Psoas muscle (tissue), 8 donors: ENCODE measurements around the gene PALLD. TPM values are rescaled to one million over a fixed set of nuclear protein-coding genes. Genes with fewer than 3 reads are reported as not detected.
A peak's percentile ranks its signal among the peaks of the same experiment; 100 is the strongest.

Experiments used
- ATAC-seq, 4 donors: fragments of 200-7000 bp; cut with Tn5 transposase; one replicate each; pipeline ENCODE4 v1.9.1; 2020; ENCODE audit warnings: moderate library complexity in 3 of 4, mild to moderate bottlenecking in 2 of 4
- DNase-seq, 2 donors: peaks; one replicate each; pipeline ENCODE4 v3.0.0-alpha.2; 2020
- H3K27ac ChIP-seq: fragments of 200-600 bp; one replicate; pipeline ENCODE4 v1.8.0; 2022
- H3K27me3 ChIP-seq, 3 donors: fragments of 200-600 bp in 1 of 3; one replicate each; pipeline versions ENCODE4 v1.6.1 to v1.8.0; 2013 to 2022; ENCODE audit warnings: low read length in 2 of 3, mild to moderate bottlenecking in 2 of 3, moderate library complexity in 1 of 3; ENCODE audit not compliant: insufficient read depth in 3 of 3
- H3K36me3 ChIP-seq, 2 donors: fragments of 200-600 bp in 1 of 2; one replicate each; pipeline versions ENCODE4 v1.6.1 to v1.8.0; 2013 to 2022; ENCODE audit warnings: low read depth in 1 of 2, mild to moderate bottlenecking in 1 of 2, moderate library complexity in 1 of 2; ENCODE audit not compliant: insufficient read depth in 1 of 2
- H3K4me1 ChIP-seq: fragments of 200-600 bp; one replicate; pipeline ENCODE4 v1.8.0; 2022
- H3K4me3 ChIP-seq: fragments of 200-600 bp; one replicate; pipeline ENCODE4 v1.8.0; 2022; ENCODE audit warnings: mild to moderate bottlenecking
- H3K9me3 ChIP-seq: fragments of 200-600 bp; one replicate; pipeline ENCODE4 v1.8.0; 2022
- WGBS, 3 donors: extraction: QIAGEN DNeasy Blood & Tissue Kit; methylation state at CpG; one replicate each; pipeline versions ENCODE4 v1.1.6 to v1.1.7; 2013; 5-methylcytosine and 5-hydroxymethylcytosine counted together
- intact Hi-C, 2 donors: fragments of 100-400 bp; cut with DNase I; formaldehyde crosslinking; loops; one replicate each; pipeline versions ENCODE4 v1.11.0 to v1.14.2; 2022
- polyA plus RNA-seq, 3 donors: library from polyadenylated mRNA; stranded (reverse); fragments of 200-250 nt; gene quantifications; one replicate each; pipeline ENCODE4 v1.2.3, GENCODE V29; 2013
- total RNA-seq, 4 donors: library from RNA; stranded (reverse); fragmentation: NEBNext Ultra II Directional in 2 of 4; extraction: Animal tissue kit (Norgen Biotek cat#: 25700) in 2 of 4; gene quantifications; one replicate each; pipeline versions ENCODE4 v1.2.1 to v1.2.4, GENCODE V29; 2021 to 2023
- TF ChIP-seq, protein P1 (sequence below): fragments of 200-600 bp; IDR thresholded peaks from one replicate; pipeline ENCODE4 v1.8.0; 2022; ENCODE audit warnings: antibody characterized with exemption
- donor health status: healthy with polysubstance abuse.
- donor health status: DM: no; HTN: no; CAD: no; lungs with moderate emphysema.
- donor health status: Bipolar disorder and iron deficiency.
- donor health status: healthy.
- donor health status: DM: yes; HTN: yes; CAD: no.
- donor health status: DM: no; HTN: no; CAD: no.
- donor health status: DM: no; HTN: no; CAD: no.
- donor health status: DM: yes; HTN: yes; CAD: no.

PALLD gene
- total and polyA plus RNA-seq, 7 donors = 19.2 to 245 (median 168) TPM

DNA sequence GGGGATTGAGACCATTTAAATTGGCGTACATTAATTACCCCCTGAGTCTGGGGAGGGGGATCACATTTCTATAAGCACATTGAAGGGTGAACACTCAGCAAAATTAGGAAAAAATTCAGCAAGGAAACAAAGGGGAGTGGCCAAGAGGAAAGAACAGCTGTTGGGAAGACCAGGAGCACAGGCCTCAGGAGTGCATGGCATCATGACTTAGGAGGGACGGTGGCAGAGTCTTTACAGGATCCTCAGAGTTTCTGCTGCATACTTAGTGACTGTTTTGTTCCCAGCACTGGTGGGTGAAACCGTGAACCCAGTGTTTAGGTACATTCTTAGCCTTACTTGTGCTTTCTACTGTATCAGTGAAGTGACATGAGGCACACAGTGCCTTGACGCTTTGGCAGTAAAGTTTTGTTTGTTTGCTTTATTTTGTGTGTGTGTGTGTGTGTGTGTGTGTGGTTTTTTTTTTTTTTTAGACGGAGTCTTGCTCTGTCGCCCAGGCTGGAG lies 391.9 kb downstream of the PALLD start:
- Histone ChIP-seq H3K27me3 (no peaks in the 10 kb centered on the region), H3K9me3 (no peaks in the 10 kb centered on the region), H3K27ac (no peak overlapping the region), H3K4me1 (peaks cover 59% of the 10 kb centered on the region), H3K4me3 (no peak overlapping the region), H3K36me3 (peaks cover 2 to 41% of the 10 kb centered on the region in 2 donors)
- intact Hi-C loops = no loop called here
- no peak for DNase-seq
- TF ChIP-seq, protein P1, sequence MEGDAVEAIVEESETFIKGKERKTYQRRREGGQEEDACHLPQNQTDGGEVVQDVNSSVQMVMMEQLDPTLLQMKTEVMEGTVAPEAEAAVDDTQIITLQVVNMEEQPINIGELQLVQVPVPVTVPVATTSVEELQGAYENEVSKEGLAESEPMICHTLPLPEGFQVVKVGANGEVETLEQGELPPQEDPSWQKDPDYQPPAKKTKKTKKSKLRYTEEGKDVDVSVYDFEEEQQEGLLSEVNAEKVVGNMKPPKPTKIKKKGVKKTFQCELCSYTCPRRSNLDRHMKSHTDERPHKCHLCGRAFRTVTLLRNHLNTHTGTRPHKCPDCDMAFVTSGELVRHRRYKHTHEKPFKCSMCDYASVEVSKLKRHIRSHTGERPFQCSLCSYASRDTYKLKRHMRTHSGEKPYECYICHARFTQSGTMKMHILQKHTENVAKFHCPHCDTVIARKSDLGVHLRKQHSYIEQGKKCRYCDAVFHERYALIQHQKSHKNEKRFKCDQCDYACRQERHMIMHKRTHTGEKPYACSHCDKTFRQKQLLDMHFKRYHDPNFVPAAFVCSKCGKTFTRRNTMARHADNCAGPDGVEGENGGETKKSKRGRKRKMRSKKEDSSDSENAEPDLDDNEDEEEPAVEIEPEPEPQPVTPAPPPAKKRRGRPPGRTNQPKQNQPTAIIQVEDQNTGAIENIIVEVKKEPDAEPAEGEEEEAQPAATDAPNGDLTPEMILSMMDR = no peak
- no peak for ATAC-seq
- 88 to 92% (median 90%) methylated on average over 4 to 6 of the region's 6 CpGs for WGBS, 3 donors

DNA sequence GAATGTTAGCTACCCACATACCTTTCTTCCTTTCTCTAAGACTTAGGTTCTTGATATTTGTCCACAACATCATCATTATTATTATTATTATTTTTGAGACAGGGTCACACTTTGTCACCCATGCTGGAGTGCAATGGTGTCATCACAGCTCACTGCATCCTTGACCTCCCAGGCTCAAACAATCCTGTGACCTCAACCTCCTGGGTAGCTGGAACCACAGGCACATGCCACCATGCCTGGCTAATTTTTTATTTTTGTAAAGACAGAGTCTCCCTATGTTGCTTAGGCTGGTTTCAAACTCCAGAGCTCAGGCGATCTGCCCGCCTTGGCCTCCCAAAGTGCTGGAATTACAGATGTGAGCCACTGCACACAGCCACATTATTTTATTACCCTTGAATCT lies 394.2 kb downstream of the PALLD start:
- Histone ChIP-seq H3K27me3 (no peaks in the 10 kb centered on the region), H3K27ac (peak overlapping the region; percentile 31), H3K4me1 (peaks cover 46% of the 10 kb centered on the region), H3K9me3 (no peaks in the 10 kb centered on the region), H3K4me3 (no peak overlapping the region), H3K36me3 (peaks cover 8 to 59% of the 10 kb centered on the region in 2 donors)
- TF ChIP-seq, protein P1 = no peak
- DNase-seq (no peak), ATAC-seq (peak in 1 of 4 donors; percentile 31)
- WGBS, 3 donors = 88 to 97% (median 95%) methylated on average over 2 of the region's 2 CpGs
- intact Hi-C loops = no loop called here

DNA sequence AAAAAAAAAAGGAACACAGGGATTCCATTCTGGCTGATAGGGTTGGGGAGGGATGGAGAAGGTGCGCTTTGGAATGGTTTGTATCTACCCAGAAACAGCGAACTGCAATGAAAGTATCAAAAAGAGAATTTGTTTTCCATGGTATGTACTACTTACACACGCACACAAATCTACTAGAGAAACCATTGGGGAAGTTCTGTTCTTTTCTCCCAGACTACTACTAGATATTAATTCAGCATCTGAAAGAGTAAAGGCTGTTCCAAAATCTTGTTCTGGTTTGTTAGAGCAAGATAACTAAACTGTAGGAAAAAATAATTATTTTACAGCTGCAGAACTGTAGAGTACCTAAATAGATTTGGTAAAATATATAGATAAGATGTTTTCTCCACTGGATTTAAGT lies 394.8 kb downstream of the PALLD start:
- WGBS, 3 donors = 91 to 93% (median 92%) methylated on average over 3 of the region's 3 CpGs
- TF ChIP-seq, protein P1 = no peak
- Histone ChIP-seq H3K36me3 (peaks cover 8 to 65% of the 10 kb centered on the region in 2 donors), H3K4me1 (peaks cover 40% of the 10 kb centered on the region), H3K9me3 (no peaks in the 10 kb centered on the region), H3K27me3 (no peaks in the 10 kb centered on the region), H3K4me3 (no peak overlapping the region), H3K27ac (peak overlapping the region; percentile 31)
- no peak for ATAC-seq
- intact Hi-C loops = no loop called here
- no peak for DNase-seq

DNA sequence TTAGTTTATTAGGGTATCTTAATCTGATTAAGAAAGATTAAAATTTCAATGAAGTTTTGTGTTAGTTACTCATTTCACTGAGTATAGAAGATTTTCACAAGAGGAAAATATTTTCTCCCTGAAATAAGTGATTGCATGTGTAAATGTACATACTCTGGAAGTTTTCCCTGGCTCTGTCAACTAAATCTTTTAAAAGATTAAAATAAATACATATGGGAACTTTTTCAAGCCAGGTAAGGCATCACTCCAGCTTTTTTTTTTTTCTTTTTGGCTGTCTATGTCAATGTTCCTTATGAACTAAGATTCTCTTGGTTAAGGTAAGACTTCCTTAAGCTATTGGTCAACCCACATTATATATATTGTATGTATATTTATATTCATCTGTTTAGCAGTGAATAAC lies 395.6 kb downstream of the PALLD start:
- H3K9me3 ChIP-seq = no peaks in the 10 kb centered on the region
- DNase-seq (no peak), ATAC-seq (no peak)
- no peak overlapping the region for H3K4me3 ChIP-seq
- H3K36me3 ChIP-seq = peaks cover 8 to 73% of the 10 kb centered on the region in 2 donors
- intact Hi-C loops = no loop called here
- H3K4me1 ChIP-seq = peaks cover 32% of the 10 kb centered on the region
- no peaks in the 10 kb centered on the region for H3K27me3 ChIP-seq
- TF ChIP-seq, protein P1 = no peak
- H3K27ac ChIP-seq = peak overlapping the region; percentile 31

DNA sequence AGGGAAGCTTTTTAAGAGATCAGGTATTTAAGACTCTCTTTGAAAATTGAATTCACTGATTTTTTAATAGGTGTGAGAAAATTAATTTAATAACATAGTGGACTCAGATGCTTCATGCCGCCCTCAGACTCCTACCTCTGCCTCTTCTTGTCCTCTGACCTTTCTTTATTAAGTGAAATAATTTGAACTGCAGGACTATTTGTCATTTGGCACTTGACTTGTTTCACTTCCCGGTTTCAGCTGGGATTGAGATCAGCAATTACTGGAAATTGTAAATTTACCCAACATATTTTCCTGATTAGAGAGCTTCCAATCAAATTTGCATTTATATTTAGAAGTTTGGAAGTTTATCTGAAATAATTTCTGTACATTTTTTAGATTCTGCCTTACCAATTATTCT lies 396.4 kb downstream of the PALLD start:
- DNase-seq (no peak), ATAC-seq (no peak)
- TF ChIP-seq, protein P1 = no peak
- H3K27me3 ChIP-seq = no peaks in the 10 kb centered on the region
- H3K4me3 ChIP-seq = no peak overlapping the region
- intact Hi-C loops = no loop called here
- H3K4me1 ChIP-seq = peaks cover 27% of the 10 kb centered on the region
- H3K27ac ChIP-seq = peak overlapping the region; percentile 31
- H3K36me3 ChIP-seq = peaks cover 8 to 76% of the 10 kb centered on the region in 2 donors
- 57 to 67% (median 59%) methylated on average over 2 of the region's 2 CpGs for WGBS, 3 donors
- no peaks in the 10 kb centered on the region for H3K9me3 ChIP-seq
